HG03175 (cell line): ENCODE results near the gene RANBP1.

Experiments
- ATAC-seq: cut with Tn5 transposase; IDR thresholded peaks from one replicate; pipeline ENCODE4 v1.9.1; 2021; ENCODE audit warnings: mild to moderate bottlenecking, moderate library complexity; ENCODE audit not compliant: unreplicated experiment

The RANBP1 gene

GRCh38 chr22:20087319-20088262 is 28.3 kb upstream of the RANBP1 start:
- ATAC-seq: no peak

- ATAC-seq: no peak
Measured at GRCh38 chr22:20088263-20088648, 27.6 kb upstream of the RANBP1 start.

GRCh38 chr22:20089226-20089976 is 26.5 kb upstream of the RANBP1 start:
- no peak for ATAC-seq

- ATAC-seq: no peak
Measured at GRCh38 chr22:20089977-20090729, 25.8 kb upstream of the RANBP1 start.

- no peak for ATAC-seq
Measured at GRCh38 chr22:20090730-20091240, 25.1 kb upstream of the RANBP1 start.

- ATAC-seq: no peak
Measured at GRCh38 chr22:20091690-20092476, 24.0 kb upstream of the RANBP1 start.

GRCh38 chr22:20092477-20092854 is 23.4 kb upstream of the RANBP1 start:
- no peak for ATAC-seq

- no peak for ATAC-seq
Measured at GRCh38 chr22:20093418-20094196, 22.3 kb upstream of the RANBP1 start.

GRCh38 chr22:20094197-20094807 is 21.6 kb upstream of the RANBP1 start:
- ATAC-seq: no peak

- no peak for ATAC-seq
Measured at GRCh38 chr22:20095521-20095920, 20.4 kb upstream of the RANBP1 start.

- ATAC-seq: no peak
Measured at GRCh38 chr22:20096574-20097420, 19.1 kb upstream of the RANBP1 start.

GRCh38 chr22:20099099-20099711 is 16.7 kb upstream of the RANBP1 start:
- no peak for ATAC-seq

- ATAC-seq: no peak
Measured at GRCh38 chr22:20101638-20102037, 14.3 kb upstream of the RANBP1 start.

GRCh38 chr22:20102203-20102780 is 13.6 kb upstream of the RANBP1 start:
- ATAC-seq: no peak

GRCh38 chr22:20105456-20106204 is 10.3 kb upstream of the RANBP1 start:
- no peak for ATAC-seq

GRCh38 chr22:20106205-20106848 is 9.6 kb upstream of the RANBP1 start:
- no peak for ATAC-seq
